Stimulated activated CD4-positive, alpha-beta T cell treated with anti-CD3 and anti-CD28 coated beads, Interleukin-2, amount 100 ng/mL, for 24 hours (primary cell): ENCODE data around the gene DCDC2.
A peak's percentile ranks its signal among the peaks of the same experiment; 100 is the strongest.

Source experiments
- DNase-seq, 2 donors: peaks; one replicate each; pipeline ENCODE4 v3.0.0-alpha.2; 2020

The DCDC2 gene

GRCh38 chr6:24140591-24140990 is 217.3 kb downstream of the DCDC2 start:
- DNase-seq = no peak

GRCh38 chr6:24139639-24140038 is 218.2 kb downstream of the DCDC2 start:
- DNase-seq = no peak

- no peak for DNase-seq
These were observed 218.8 kb downstream of the DCDC2 start for GRCh38 chr6:24139080-24139479.

GRCh38 chr6:24131751-24132150 is 226.1 kb downstream of the DCDC2 start:
- no peak for DNase-seq

- DNase-seq = no peak
These were observed 230.5 kb downstream of the DCDC2 start for GRCh38 chr6:24127316-24127715.

- peak in 1 of 2 donors; percentile 6 for DNase-seq
These were observed 231.2 kb downstream of the DCDC2 start for GRCh38 chr6:24126586-24127192.

- DNase-seq = peak in 1 of 2 donors; percentile 6
These were observed 231.9 kb downstream of the DCDC2 start, which contains the start of gene NRSN1 for GRCh38 chr6:24125980-24126379. TSS of gene NRSN1 (plus strand) at chr6:24126215. CDS start at chr6:24134328, 8,113 bp downstream.

- no peak for DNase-seq
These were observed 235.7 kb downstream of the DCDC2 start for GRCh38 chr6:24122139-24122538.
